CD14-positive monocyte (primary cell): ENCODE results near the gene SRRM3. TPM values are rescaled to one million over a fixed set of nuclear protein-coding genes. Genes with fewer than 3 reads are reported as not detected.

Source experiments
- DNase-seq, 3 donors: peaks; one replicate each; pipeline ENCODE4 v3.0.0-alpha.2; 2011 to 2022
- H2AFZ ChIP-seq: 2 replicates; pipeline ENCODE4 v1.6.0; 2012; ENCODE audit warnings: mild to moderate bottlenecking, low read depth, low read length, inconsistent platforms; ENCODE audit not compliant: insufficient read depth, poor library complexity, severe bottlenecking
- H3K27ac ChIP-seq, 2 donors: 1 replicate in 1 of 2; 2 replicates in 1 of 2; pipeline ENCODE4 v1.5.1; 2012 to 2013; ENCODE audit warnings: low read length in 2 of 2, control low read depth in 1 of 2, inconsistent platforms in 1 of 2, low read depth in 1 of 2, mild to moderate bottlenecking in 1 of 2
- H3K27me3 ChIP-seq, 2 donors: one replicate each; pipeline versions ENCODE4 v1.6.0 to v1.6.1; 2011 to 2013; ENCODE audit warnings: low read length in 2 of 2; ENCODE audit not compliant: control insufficient read depth in 2 of 2, insufficient read depth in 2 of 2
- H3K36me3 ChIP-seq, 2 donors: replicated peaks in 1 of 2; 1 replicate in 1 of 2; 2 replicates in 1 of 2; pipeline versions ENCODE4 v1.5.1 to v1.6.1; 2012 to 2013; ENCODE audit warnings: low read length in 2 of 2, control low read depth in 1 of 2, inconsistent platforms in 1 of 2, mild to moderate bottlenecking in 1 of 2; ENCODE audit not compliant: insufficient read depth in 2 of 2, control insufficient read depth in 1 of 2
- H3K4me1 ChIP-seq, 2 donors: 1 replicate in 1 of 2; 2 replicates in 1 of 2; pipeline versions ENCODE4 v1.5.1 to v1.6.1; 2012 to 2013; ENCODE audit warnings: low read length in 2 of 2, control low read depth in 1 of 2, inconsistent platforms in 1 of 2, mild to moderate bottlenecking in 1 of 2, moderate library complexity in 1 of 2; ENCODE audit not compliant: insufficient read depth in 2 of 2, control insufficient read depth in 1 of 2
- H3K4me2 ChIP-seq: replicated peaks from 2 replicates; pipeline ENCODE3; 2012; ENCODE audit warnings: low read length, moderate library complexity, mild to moderate bottlenecking; ENCODE audit not compliant: poor library complexity, severe bottlenecking; ENCODE audit errors: extremely low read depth
- H3K4me3 ChIP-seq, 3 experiments: fragments of 200-600 bp in 1 of 3; sonication (generic) in 1 of 3; replicated peaks in 1 of 3; 1 replicate in 2 of 3; 2 replicates in 1 of 3; pipeline ENCODE4 v1.5.1; 2011 to 2013; ENCODE audit warnings: low read length in 3 of 3, mild to moderate bottlenecking in 3 of 3, control low read depth in 2 of 3, low read depth in 2 of 3, inconsistent platforms in 1 of 3, moderate library complexity in 1 of 3
- H3K79me2 ChIP-seq: 2 replicates; pipeline ENCODE4 v1.6.0; 2012; ENCODE audit warnings: mild to moderate bottlenecking, control low read depth, inconsistent platforms, low read length, moderate library complexity; ENCODE audit not compliant: insufficient read depth
- H3K9ac ChIP-seq: 2 replicates; pipeline ENCODE4 v1.6.0; 2017; ENCODE audit warnings: low read length, mild to moderate bottlenecking; ENCODE audit not compliant: insufficient read depth, poor library complexity, severe bottlenecking
- H3K9me3 ChIP-seq, 2 donors: replicated peaks in 1 of 2; 1 replicate in 1 of 2; 2 replicates in 1 of 2; pipeline versions ENCODE4 v1.5.1 to v1.6.1; 2012 to 2013; ENCODE audit warnings: low read length in 2 of 2, control low read depth in 1 of 2; ENCODE audit not compliant: control insufficient read depth in 1 of 2, insufficient read depth in 1 of 2
- H4K20me1 ChIP-seq: 2 replicates; pipeline ENCODE4 v1.6.0; 2012; ENCODE audit warnings: mild to moderate bottlenecking, low read length, control low read depth, moderate library complexity; ENCODE audit not compliant: insufficient read depth
- H3K27ac Mint-ChIP-seq, 7 donors: one replicate each; pipeline ENCODE4 v1.8.0; 2020; ENCODE audit warnings: mild to moderate bottlenecking in 7 of 7, mixed read lengths in 7 of 7, moderate library complexity in 6 of 7, inconsistent platforms in 2 of 7
- H3K27me3 Mint-ChIP-seq, 3 donors: one replicate each; pipeline ENCODE4 v1.8.0; 2021 to 2022; ENCODE audit warnings: low read depth in 3 of 3, mild to moderate bottlenecking in 3 of 3, mixed read lengths in 3 of 3, moderate library complexity in 3 of 3, inconsistent platforms in 1 of 3
- H3K36me3 Mint-ChIP-seq, 2 donors: one replicate each; pipeline ENCODE4 v1.8.0; 2020; ENCODE audit warnings: mixed read lengths in 2 of 2, inconsistent platforms in 1 of 2, mild to moderate bottlenecking in 1 of 2
- H3K4me1 Mint-ChIP-seq: one replicate; pipeline ENCODE4 v1.8.0; 2020; ENCODE audit warnings: mild to moderate bottlenecking, mixed read lengths
- H3K4me3 Mint-ChIP-seq, 2 donors: one replicate each; pipeline ENCODE4 v1.8.0; 2020; ENCODE audit warnings: mild to moderate bottlenecking in 2 of 2, mixed read lengths in 2 of 2, moderate library complexity in 1 of 2
- H3K9me3 Mint-ChIP-seq, 7 donors: one replicate each; pipeline ENCODE4 v1.8.0; 2020 to 2022; ENCODE audit warnings: mixed read lengths in 7 of 7, mild to moderate bottlenecking in 6 of 7, moderate library complexity in 6 of 7, inconsistent platforms in 2 of 7
- WGBS: methylation state at CpG from one replicate; pipeline ENCODE4 v1.1.5; 2013; ENCODE audit warnings: missing lambda C conversion rate; ENCODE audit not compliant: insufficient coverage; 5-methylcytosine and 5-hydroxymethylcytosine counted together
- intact Hi-C, 2 donors: fragments of 100-400 bp; cut with micrococcal nuclease; formaldehyde crosslinking; loops; one replicate each; pipeline versions ENCODE4 v1.15.0 to v1.15.1; 2023
- polyA plus RNA-seq, 3 donors: library from polyadenylated mRNA; depleted of rRNA in 1 of 3; unstranded in 2 of 3; stranded (reverse) in 1 of 3; fragments of 300-500 nt in 2 of 3; fragments of >200 nt in 1 of 3; fragmentation: Illumina TruSeq in 2 of 3; gene quantifications; 1 replicate in 2 of 3; 2 replicates in 1 of 3; pipeline ENCODE4 v1.2.3, GENCODE V29; 2012 to 2021
- TF ChIP-seq, protein P1 (sequence below): fragments of 200-600 bp; IDR thresholded peaks from one replicate; pipeline ENCODE4 v1.8.0; 2022; ENCODE audit warnings: antibody characterized with exemption, mild to moderate bottlenecking

The SRRM3 gene
- polyA plus RNA-seq, 3 donors = not detected

GRCh38 chr7:76244781-76245391 is 43.2 kb downstream of the SRRM3 start:
- H3K27ac ChIP-seq = no peak overlapping the region
- H3K4me1 Mint-ChIP-seq = no peaks in the 10 kb centered on the region
- TF ChIP-seq, protein P1, sequence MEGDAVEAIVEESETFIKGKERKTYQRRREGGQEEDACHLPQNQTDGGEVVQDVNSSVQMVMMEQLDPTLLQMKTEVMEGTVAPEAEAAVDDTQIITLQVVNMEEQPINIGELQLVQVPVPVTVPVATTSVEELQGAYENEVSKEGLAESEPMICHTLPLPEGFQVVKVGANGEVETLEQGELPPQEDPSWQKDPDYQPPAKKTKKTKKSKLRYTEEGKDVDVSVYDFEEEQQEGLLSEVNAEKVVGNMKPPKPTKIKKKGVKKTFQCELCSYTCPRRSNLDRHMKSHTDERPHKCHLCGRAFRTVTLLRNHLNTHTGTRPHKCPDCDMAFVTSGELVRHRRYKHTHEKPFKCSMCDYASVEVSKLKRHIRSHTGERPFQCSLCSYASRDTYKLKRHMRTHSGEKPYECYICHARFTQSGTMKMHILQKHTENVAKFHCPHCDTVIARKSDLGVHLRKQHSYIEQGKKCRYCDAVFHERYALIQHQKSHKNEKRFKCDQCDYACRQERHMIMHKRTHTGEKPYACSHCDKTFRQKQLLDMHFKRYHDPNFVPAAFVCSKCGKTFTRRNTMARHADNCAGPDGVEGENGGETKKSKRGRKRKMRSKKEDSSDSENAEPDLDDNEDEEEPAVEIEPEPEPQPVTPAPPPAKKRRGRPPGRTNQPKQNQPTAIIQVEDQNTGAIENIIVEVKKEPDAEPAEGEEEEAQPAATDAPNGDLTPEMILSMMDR = no peak
- H3K27ac Mint-ChIP-seq = no peak overlapping the region
- H3K9me3 ChIP-seq = no peaks in the 10 kb centered on the region
- no peak overlapping the region for H3K4me3 ChIP-seq
- no peak for DNase-seq
- intact Hi-C loops = no loop called here
- peaks cover 0 to 12% (median 4%) of the 10 kb centered on the region in 3 donors for H3K27me3 Mint-ChIP-seq
- H2AFZ ChIP-seq = no peak overlapping the region
- no peaks in the 10 kb centered on the region for H3K27me3 ChIP-seq
- H3K9me3 Mint-ChIP-seq = peaks cover 0 to 4% (median 0%) of the 10 kb centered on the region in 7 donors
- 33% methylated on average over 2 of the region's 3 CpGs for WGBS
- H3K4me1 ChIP-seq = no peaks in the 10 kb centered on the region
- no peaks in the 10 kb centered on the region for H3K79me2 ChIP-seq
- H3K4me3 Mint-ChIP-seq = no peak overlapping the region
- no peak overlapping the region for H3K4me2 ChIP-seq
- no peak overlapping the region for H3K9ac ChIP-seq
- H3K36me3 ChIP-seq = no peaks in the 10 kb centered on the region
- H3K36me3 Mint-ChIP-seq = no peaks in the 10 kb centered on the region
- no peaks in the 10 kb centered on the region for H4K20me1 ChIP-seq

- H2AFZ ChIP-seq = no peak overlapping the region
- Mint-ChIP-seq H3K36me3 (no peaks in the 10 kb centered on the region), H3K9me3 (peaks cover 0 to 2% (median 0%) of the 10 kb centered on the region in 7 donors), H3K27me3 (peaks cover 2 to 13% (median 5%) of the 10 kb centered on the region in 3 donors), H3K4me3 (no peak overlapping the region), H3K27ac (no peak overlapping the region), H3K4me1 (no peaks in the 10 kb centered on the region)
- H3K9me3 ChIP-seq = no peaks in the 10 kb centered on the region
- H3K27ac ChIP-seq = no peak overlapping the region
- H3K4me2 ChIP-seq = no peak overlapping the region
- no peak overlapping the region for H3K4me3 ChIP-seq
- TF ChIP-seq, protein P1 = no peak
- H3K79me2 ChIP-seq = no peaks in the 10 kb centered on the region
- H3K27me3 ChIP-seq = no peaks in the 10 kb centered on the region
- no peak for DNase-seq
- H3K36me3 ChIP-seq = no peaks in the 10 kb centered on the region
- no peaks in the 10 kb centered on the region for H4K20me1 ChIP-seq
- H3K4me1 ChIP-seq = no peaks in the 10 kb centered on the region
- WGBS = 68% methylated on average over 2 of the region's 5 CpGs
- no peak overlapping the region for H3K9ac ChIP-seq
- intact Hi-C loops = no loop called here
Observed at GRCh38 chr7:76246804-76247389, 45.2 kb downstream of the SRRM3 start.
